K562 (cell line): ENCODE results near the gene REC8. TPM values are rescaled to one million over a fixed set of nuclear protein-coding genes. Genes with fewer than 3 reads are reported as not detected.

ENCODE experiments used
- ATAC-seq: fragments of 200-7000 bp; cut with Tn5 transposase; 3 replicates; pipeline ENCODE4 v1.9.1; 2020; ENCODE audit warnings: moderate library complexity
- BruUV-seq: library from RNA; stranded (reverse); fragments of 400-500 nt; replicated peaks from 2 replicates; lab custom pipeline; 2021; lab: Mats Ljungman, UMichigan
- CTCF ChIA-PET: fragments of 300-600 bp; formaldehyde crosslinking; extraction: SDS; loops from one replicate; lab custom pipeline; 2021; ENCODE audit warnings: low intra/inter-chr PET ratio; lab: Yijun Ruan, JAX
- POLR2A ChIA-PET: fragments of 300-600, 350-650 bp; sonication (Branson Sonifier 250); formaldehyde crosslinking; extraction: SDS; loops from one replicate; lab custom pipeline; 2021; ENCODE audit warnings: antibody characterized with exemption, inconsistent platforms; lab: Yijun Ruan, JAX
- DNase-seq, 4 experiments: peaks; one replicate each; pipeline versions ENCODE4 v3.0.0 to v3.0.0-alpha.2; 2011 to 2018; ENCODE audit warnings: low spot score in 3 of 4, mixed read lengths in 3 of 4; ENCODE audit errors: extremely low read depth in 1 of 4
- FAIRE-seq: peaks from 2 replicates; lab custom pipeline; 2011; peaks lifted over from hg19 to GRCh38; lab: Jason Lieb, UNC
- H2AFZ ChIP-seq: 2 replicates; pipeline ENCODE4 v1.6.0; 2011; ENCODE audit warnings: low read depth, low read length, control low read depth, inconsistent platforms
- H3K27ac ChIP-seq: fragments of 200-600 bp; 3 replicates; pipeline ENCODE4 v1.8.0; 2011; ENCODE audit warnings: low read depth, mild to moderate bottlenecking, control low read depth, inconsistent platforms, low read length, moderate library complexity, mixed read lengths; ENCODE audit errors: extremely low read depth
- H3K27me3 ChIP-seq, 2 experiments: fragments of 300-600 bp in 1 of 2; 2 replicates in 1 of 2; 3 replicates in 1 of 2; pipeline versions ENCODE4 v1.6.0 to v1.8.0; 2011; ENCODE audit warnings: inconsistent platforms in 2 of 2, low read length in 2 of 2, mild to moderate bottlenecking in 1 of 2, mixed read lengths in 1 of 2, moderate library complexity in 1 of 2; ENCODE audit not compliant: control insufficient read depth in 2 of 2, insufficient read depth in 2 of 2
- H3K36me3 ChIP-seq: fragments of 300-600 bp; 3 replicates; pipeline ENCODE4 v1.8.0; 2011; ENCODE audit warnings: mild to moderate bottlenecking, low read length, inconsistent platforms; ENCODE audit not compliant: control insufficient read depth, insufficient read depth
- H3K4me1 ChIP-seq, 2 experiments: fragments of 200-600 bp in 1 of 2; replicated peaks in 1 of 2; 2 replicates in 1 of 2; 3 replicates in 1 of 2; pipeline versions ENCODE4 v1.5.1 to v1.8.0; 2011; ENCODE audit warnings: inconsistent platforms in 2 of 2, low read length in 2 of 2, mild to moderate bottlenecking in 1 of 2, mixed read lengths in 1 of 2, moderate library complexity in 1 of 2; ENCODE audit not compliant: control insufficient read depth in 2 of 2, insufficient read depth in 2 of 2
- H3K4me2 ChIP-seq: 2 replicates; pipeline ENCODE4 v1.6.1; 2011; ENCODE audit warnings: low read length, control low read depth, inconsistent platforms, mixed read lengths; ENCODE audit not compliant: insufficient read depth
- H3K4me3 ChIP-seq: fragments of 200-600 bp; sonication (generic), shearing (Covaris generic); 2 replicates; pipeline ENCODE4 v1.5.1; 2016; ENCODE audit warnings: control low read depth, inconsistent platforms
- H3K79me2 ChIP-seq: fragments of 200-600 bp; 3 replicates; pipeline ENCODE4 v1.8.0; 2011; ENCODE audit warnings: low read length, inconsistent platforms; ENCODE audit not compliant: control insufficient read depth, insufficient read depth
- H3K9ac ChIP-seq, 2 experiments: 2 replicates each; pipeline versions ENCODE4 v1.6.0 to v1.6.1; 2011; ENCODE audit warnings: low read depth in 2 of 2, low read length in 2 of 2, control low read depth in 1 of 2, inconsistent platforms in 1 of 2, mild to moderate bottlenecking in 1 of 2, mixed read lengths in 1 of 2; ENCODE audit not compliant: insufficient read depth in 1 of 2
- H3K9me1 ChIP-seq: one replicate; pipeline ENCODE4 v1.6.0; 2011; ENCODE audit warnings: inconsistent platforms, mild to moderate bottlenecking, low read length, moderate library complexity; ENCODE audit not compliant: control insufficient read depth, insufficient read depth
- H3K9me3 ChIP-seq: replicated peaks from 2 replicates; pipeline ENCODE4 v1.5.1; 2011; ENCODE audit warnings: low read depth, low read length, inconsistent platforms; ENCODE audit not compliant: control insufficient read depth, insufficient read depth
- H4K20me1 ChIP-seq: replicated peaks from 2 replicates; pipeline ENCODE4 v1.6.1; 2011; ENCODE audit warnings: low read length, inconsistent platforms, mixed read lengths; ENCODE audit not compliant: control insufficient read depth, insufficient read depth
- CBX5 ChIP-seq: IDR thresholded peaks from 2 replicates; pipeline ENCODE4 v1.6.1; 2014; ENCODE audit warnings: low read depth, borderline replicate concordance
- KDM4B ChIP-seq, 2 experiments: fragments of 450-650 bp in 1 of 2; sonication (generic) in 1 of 2; IDR thresholded peaks; 2 replicates each; pipeline ENCODE4 v1.6.1; 2016 to 2017; ENCODE audit warnings: borderline replicate concordance in 2 of 2, antibody characterized with exemption in 1 of 2, low read depth in 1 of 2, mild to moderate bottlenecking in 1 of 2
- MIER1 ChIP-seq: fragments of 450-650 bp; IDR thresholded peaks from 2 replicates; pipeline ENCODE4 v1.6.1; 2016; ENCODE audit warnings: antibody characterized with exemption, mild to moderate bottlenecking, low read depth
- PTBP1 ChIP-seq: fragments of 200-400 bp; formaldehyde crosslinking; IDR thresholded peaks from 2 replicates; pipeline ENCODE4 v1.6.1; 2017; ENCODE audit warnings: low read depth, low read length
- RBFOX2 ChIP-seq: fragments of 200-400 bp; formaldehyde crosslinking; IDR thresholded peaks from 2 replicates; pipeline ENCODE4 v1.6.1; 2017; ENCODE audit warnings: low read depth, mild to moderate bottlenecking, low read length, moderate library complexity
- WGBS: fragments of 100-300 bp; shearing (Covaris generic); methylation state at CpG from one replicate; pipeline ENCODE4 v1.1.6; 2016; ENCODE audit warnings: low coverage, mixed read lengths; ENCODE audit not compliant: insufficient coverage; ENCODE audit errors: missing lambda C conversion rate; 5-methylcytosine and 5-hydroxymethylcytosine counted together
- in situ Hi-C: fragments of 300-500 bp; cut with MboI; formaldehyde crosslinking; loops from 4 replicates; pipeline ENCODE4 v1.15.0; 2018; ENCODE audit warnings: inconsistent platforms, mixed read lengths
- intact Hi-C: fragments of 100-400 bp; cut with micrococcal nuclease; formaldehyde crosslinking; loops from 2 replicates; pipeline ENCODE4 v1.14.2; 2022
- polyA plus RNA-seq, 8 experiments: library from polyadenylated mRNA; depleted of rRNA in 4 of 8; stranded (reverse) in 5 of 8; unstranded in 3 of 8; fragments of >200 nt; fragmentation: Nextera tagmentation in 2 of 8; fragmentation: Illumina TruSeq in 1 of 8; extraction: Ambion mirVana in 2 of 8; extraction: Trizol in 1 of 8; gene quantifications; 2 replicates each; pipeline versions ENCODE4 v1.2.1 to v1.2.3, GENCODE V29; 2011 to 2014; ENCODE audit warnings: inconsistent platforms in 1 of 8, missing spikeins in 1 of 8
- total RNA-seq, 7 experiments: library from RNA; depleted of rRNA in 6 of 7; stranded (reverse); fragments of >200 nt in 6 of 7; fragmentation: Illumina TruSeq in 2 of 7; extraction: Trizol in 2 of 7; gene quantifications; 2 replicates each; pipeline versions ENCODE4 v1.2.1 to v1.2.3, GENCODE V29; 2011 to 2021; ENCODE audit warnings: low replicate concordance in 1 of 7
- TF ChIP-seq, protein P1 (sequence below): fragments of 450-650 bp; formaldehyde crosslinking; IDR thresholded peaks from 2 replicates; pipeline ENCODE4 v1.4.0; 2022; ENCODE audit warnings: missing genetic modification characterization
- TF ChIP-seq, protein P2 (sequence below): fragments of 450-650 bp; IDR thresholded peaks from 2 replicates; pipeline ENCODE4 v1.6.1; 2018; ENCODE audit warnings: mild to moderate bottlenecking, low read depth; ENCODE audit not compliant: partially characterized antibody

The REC8 gene
- total and polyA plus RNA-seq, 9 of the 15 experiments (the other 6 are each of a cell fraction or from before 2014, with no cell fraction given) = 0.11 to 2.5 (median 0.85) TPM

DNA sequence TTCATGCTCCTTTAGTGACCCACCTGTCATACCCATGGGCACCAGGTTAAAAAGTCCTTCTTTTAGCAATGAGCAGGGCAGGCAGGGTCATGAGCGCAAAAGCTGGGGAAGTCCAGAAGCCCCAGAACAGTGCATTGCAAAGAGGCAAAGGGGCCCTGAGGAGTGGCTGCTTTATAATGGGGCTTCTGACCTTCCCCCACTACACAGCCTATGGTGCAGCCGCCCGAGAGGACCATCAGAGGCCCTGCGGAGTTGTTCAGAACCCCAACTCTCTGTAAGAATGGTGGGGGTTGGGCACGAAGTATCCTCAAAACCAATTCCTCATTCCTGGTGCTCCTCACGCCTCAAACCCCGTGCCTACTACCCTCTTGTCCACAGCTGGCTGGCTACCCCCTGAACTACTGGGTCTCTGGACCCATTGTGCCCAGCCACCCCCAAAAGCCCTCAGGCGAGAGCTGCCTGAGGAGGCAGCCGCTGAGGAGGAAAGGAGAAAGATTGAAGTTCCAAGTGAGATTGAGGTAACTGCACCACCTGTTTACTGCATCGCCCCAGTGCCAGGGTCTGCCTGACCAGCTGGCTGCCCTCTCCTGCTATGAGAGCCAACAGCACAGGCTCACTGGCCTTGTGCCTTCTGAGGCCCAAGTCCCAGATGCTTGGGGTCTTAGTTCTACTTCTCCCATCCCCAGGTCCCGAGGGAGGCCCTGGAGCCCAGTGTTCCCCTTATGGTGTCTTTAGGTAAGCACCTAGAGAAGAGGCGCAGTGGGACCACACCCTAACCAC lies 6.7 kb downstream of the REC8 start (continued):
- TF ChIP-seq, protein P1, sequence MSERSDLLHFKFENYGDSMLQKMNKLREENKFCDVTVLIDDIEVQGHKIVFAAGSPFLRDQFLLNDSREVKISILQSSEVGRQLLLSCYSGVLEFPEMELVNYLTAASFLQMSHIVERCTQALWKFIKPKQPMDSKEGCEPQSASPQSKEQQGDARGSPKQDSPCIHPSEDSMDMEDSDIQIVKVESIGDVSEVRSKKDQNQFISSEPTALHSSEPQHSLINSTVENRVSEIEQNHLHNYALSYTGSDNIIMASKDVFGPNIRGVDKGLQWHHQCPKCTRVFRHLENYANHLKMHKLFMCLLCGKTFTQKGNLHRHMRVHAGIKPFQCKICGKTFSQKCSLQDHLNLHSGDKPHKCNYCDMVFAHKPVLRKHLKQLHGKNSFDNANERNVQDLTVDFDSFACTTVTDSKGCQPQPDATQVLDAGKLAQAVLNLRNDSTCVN (CRISPR knock-in tag) = no peak
- no peak for TF ChIP-seq RBFOX2
- no peak for TF ChIP-seq KDM4B (IDR thresholded peaks at IDR 0.05; ENCODE audit: borderline replicate concordance in 2 of 2, low read depth in 1 of 2)
- TF ChIP-seq, all 486 proteins: peak for 0

DNA sequence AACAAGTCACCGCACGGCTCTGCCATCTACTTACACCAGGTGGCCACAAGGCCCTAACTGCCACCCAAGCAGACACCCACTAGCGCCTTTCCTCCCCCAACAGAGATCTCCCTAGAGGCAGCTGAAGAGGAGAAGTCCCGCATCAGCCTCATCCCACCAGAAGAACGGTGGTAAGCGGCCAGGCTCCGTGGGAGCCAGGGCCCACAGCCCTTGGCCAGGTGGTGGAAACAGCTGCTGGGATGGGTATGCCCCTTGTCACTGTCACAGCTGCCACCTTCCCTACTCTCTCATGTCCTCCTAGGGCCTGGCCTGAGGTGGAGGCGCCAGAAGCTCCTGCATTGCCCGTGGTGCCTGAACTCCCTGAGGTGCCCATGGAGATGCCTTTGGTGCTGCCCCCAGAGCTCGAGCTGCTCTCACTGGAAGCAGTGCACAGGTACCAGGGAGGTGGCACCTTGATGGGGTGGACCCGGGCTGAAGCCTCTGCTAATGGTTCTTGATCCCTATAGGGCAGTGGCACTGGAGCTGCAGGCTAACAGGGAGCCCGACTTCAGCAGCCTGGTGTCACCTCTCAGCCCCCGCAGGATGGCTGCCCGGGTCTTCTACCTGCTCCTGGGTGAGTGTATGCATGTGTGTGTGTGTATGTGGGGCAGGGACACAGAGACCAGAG lies 7.5 kb downstream of the REC8 start:
- no peak overlapping the region for H3K9ac ChIP-seq
- H3K4me1 ChIP-seq = no peaks in the 10 kb centered on the region; a peak in 2 of 5 replicates
- no peak for FAIRE-seq
- in situ Hi-C loops (no loop called here), intact Hi-C loops (no loop called here)
- no peaks in the 10 kb centered on the region for H3K9me3 ChIP-seq
- no peaks in the 10 kb centered on the region for H3K9me1 ChIP-seq
- no peak overlapping the region for H3K4me3 ChIP-seq
- H2AFZ ChIP-seq = no peak overlapping the region
- WGBS = 85% methylated on average over 11 of the region's 14 CpGs
- peaks cover 57% of the 10 kb centered on the region; the same call in 2 of the 3 replicates for H3K36me3 ChIP-seq
- no peaks in the 10 kb centered on the region for H4K20me1 ChIP-seq
- no peaks in the 10 kb centered on the region for H3K79me2 ChIP-seq
- CTCF ChIA-PET = no interaction called here
- DNase-seq = no peak
- no TSS peak for BruUV-seq
- no peak for ATAC-seq
- H3K4me2 ChIP-seq = no peak overlapping the region
- H3K27me3 ChIP-seq = no peaks in the 10 kb centered on the region
- no peak overlapping the region for H3K27ac ChIP-seq
- POLR2A ChIA-PET = interaction anchor here (0.6 to 1.4 kb wide), 6 partner anchors 9 to 64 kb away, joined by 3 to 6 read pairs (median 4); partner anchors contain the start of genes IPO4, IRF9 and TM9SF1
- TF ChIP-seq MIER1 (no peak), CBX5 (no peak), PTBP1 (no peak)
- TF ChIP-seq, protein P2, sequence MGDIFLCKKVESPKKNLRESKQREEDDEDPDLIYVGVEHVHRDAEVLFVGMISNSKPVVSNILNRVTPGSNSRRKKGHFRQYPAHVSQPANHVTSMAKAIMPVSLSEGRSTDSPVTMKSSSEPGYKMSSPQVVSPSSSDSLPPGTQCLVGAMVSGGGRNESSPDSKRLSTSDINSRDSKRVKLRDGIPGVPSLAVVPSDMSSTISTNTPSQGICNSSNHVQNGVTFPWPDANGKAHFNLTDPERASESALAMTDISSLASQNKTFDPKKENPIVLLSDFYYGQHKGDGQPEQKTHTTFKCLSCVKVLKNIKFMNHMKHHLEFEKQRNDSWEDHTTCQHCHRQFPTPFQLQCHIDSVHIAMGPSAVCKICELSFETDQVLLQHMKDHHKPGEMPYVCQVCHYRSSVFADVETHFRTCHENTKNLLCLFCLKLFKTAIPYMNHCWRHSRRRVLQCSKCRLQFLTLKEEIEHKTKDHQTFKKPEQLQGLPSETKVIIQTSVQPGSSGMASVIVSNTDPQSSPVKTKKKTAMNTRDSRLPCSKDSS = no peak
